HG03342 (cell line): ENCODE results near the gene PMP22.
A peak's percentile ranks its signal among the peaks of the same experiment; 100 is the strongest.
"Not testable (repeated sequence)": the region's sequence is repeated elsewhere in the genome, so short reads cannot be mapped to it uniquely, and the experiment has no call there.

Experiments used
- ATAC-seq: cut with Tn5 transposase; IDR thresholded peaks from one replicate; pipeline ENCODE4 v1.9.1; 2021; ENCODE audit warnings: mild to moderate bottlenecking, moderate library complexity; ENCODE audit not compliant: unreplicated experiment

Gene PMP22

GRCh38 chr17:15257258-15257788 lies 7.8 kb downstream of the PMP22 start:
- ATAC-seq: peak; percentile 77

GRCh38 chr17:15256689-15257088 lies 8.4 kb downstream of the PMP22 start:
- no peak for ATAC-seq

GRCh38 chr17:15255713-15256454 lies 9.2 kb downstream of the PMP22 start:
- no peak for ATAC-seq

GRCh38 chr17:15250135-15250860 lies 14.8 kb downstream of the PMP22 start:
- ATAC-seq: no peak

- no peak for ATAC-seq
Measured at GRCh38 chr17:15249487-15249886, 15.6 kb downstream of the PMP22 start.

- ATAC-seq: no peak
Measured at GRCh38 chr17:15247891-15248529, 17.1 kb downstream of the PMP22 start.

GRCh38 chr17:15245054-15245453 lies 20.1 kb downstream of the PMP22 start:
- ATAC-seq: no peak

- ATAC-seq: no peak
Measured at GRCh38 chr17:15240644-15241043, 24.5 kb downstream of the PMP22 start.

GRCh38 chr17:15239491-15239890 lies 25.6 kb downstream of the PMP22 start:
- ATAC-seq: no peak

- no peak for ATAC-seq
Measured at GRCh38 chr17:15238676-15239422, 26.3 kb downstream of the PMP22 start.

GRCh38 chr17:15238057-15238456 lies 27.1 kb downstream of the PMP22 start:
- no peak for ATAC-seq

GRCh38 chr17:15237106-15237425 lies 28.1 kb downstream of the PMP22 start:
- ATAC-seq: no peak

- no peak for ATAC-seq
Measured at GRCh38 chr17:15236281-15237105, 28.6 kb downstream of the PMP22 start.

GRCh38 chr17:15233971-15234370 lies 31.2 kb downstream of the PMP22 start:
- no peak for ATAC-seq

GRCh38 chr17:15233022-15233805 lies 31.9 kb downstream of the PMP22 start:
- ATAC-seq: no peak

- ATAC-seq: no peak
Measured at GRCh38 chr17:15232517-15232915, 32.6 kb downstream of the PMP22 start.

GRCh38 chr17:15231851-15232516 lies 33.1 kb downstream of the PMP22 start:
- no peak for ATAC-seq

- ATAC-seq: no peak
Measured at GRCh38 chr17:15230866-15231265, 34.3 kb downstream of the PMP22 start.

GRCh38 chr17:15221827-15222226 lies 43.3 kb downstream of the PMP22 start:
- ATAC-seq: not testable (repeated sequence)
